UCSD-AML1 (cell line): ENCODE measurements around the gene FAHD2A.
"Not testable (repeated sequence)": the region's sequence is repeated elsewhere in the genome, so short reads cannot be mapped to it uniquely, and the experiment has no call there.

Experiments used
- DNase-seq: peaks from one replicate; lab custom pipeline; 2025; ENCODE audit not compliant: unreplicated experiment; lab: John Stamatoyannopoulos, UW

Gene FAHD2A

GRCh38 chr2:95389245-95390119 is 13.0 kb upstream of the FAHD2A start:
- peak; percentile 64 for DNase-seq

GRCh38 chr2:95390272-95390880 is 12.1 kb upstream of the FAHD2A start:
- DNase-seq, result no peak

GRCh38 chr2:95390881-95391321 is 11.6 kb upstream of the FAHD2A start:
- DNase-seq, result no peak

GRCh38 chr2:95391641-95392310 is 10.7 kb upstream of the FAHD2A start:
- no peak for DNase-seq

- no peak for DNase-seq
These were observed 10.2 kb upstream of the FAHD2A start for GRCh38 chr2:95392320-95392719.

- no peak for DNase-seq
These were observed 9.6 kb upstream of the FAHD2A start for GRCh38 chr2:95392730-95393455.

- DNase-seq, result no peak
These were observed 8.6 kb upstream of the FAHD2A start for GRCh38 chr2:95393901-95394300.

- DNase-seq, result no peak
These were observed 3.4 kb upstream of the FAHD2A start for GRCh38 chr2:95399061-95399460.

GRCh38 chr2:95401480-95401879 is 1.0 kb upstream of the FAHD2A start:
- DNase-seq, result no peak

- not testable (repeated sequence) for DNase-seq
These were observed 521 bp upstream of the FAHD2A start for GRCh38 chr2:95402004-95402369.

GRCh38 chr2:95403204-95403721 is 755 bp downstream of the FAHD2A start:
- peak; percentile 56 for DNase-seq

GRCh38 chr2:95403824-95404223 is 1.3 kb downstream of the FAHD2A start:
- not testable (repeated sequence) for DNase-seq

- not testable (repeated sequence) for DNase-seq
These were observed 2.2 kb downstream of the FAHD2A start for GRCh38 chr2:95404676-95405075.

- DNase-seq, result not testable (repeated sequence)
These were observed 8.7 kb downstream of the FAHD2A start for GRCh38 chr2:95411239-95411638.

GRCh38 chr2:95414015-95414594 is 11.6 kb downstream of the FAHD2A start:
- peak; percentile 66 for DNase-seq

- not testable (repeated sequence) for DNase-seq
These were observed 12.6 kb downstream of the FAHD2A start for GRCh38 chr2:95415138-95415537.

GRCh38 chr2:95415561-95415960 is 13.1 kb downstream of the FAHD2A start:
- not testable (repeated sequence) for DNase-seq

- DNase-seq, result not testable (repeated sequence)
These were observed 24.8 kb downstream of the FAHD2A start for GRCh38 chr2:95427196-95427867.

GRCh38 chr2:95429748-95430467 is 27.4 kb downstream of the FAHD2A start:
- not testable (repeated sequence) for DNase-seq
